Umbilical cord (tissue), 2 donors: ENCODE data around the gene HACD2. TPM values are rescaled to one million over a fixed set of nuclear protein-coding genes. Genes with fewer than 3 reads are reported as not detected.
"Not testable (repeated sequence)": the region's sequence is repeated elsewhere in the genome, so short reads cannot be mapped to it uniquely, and the experiment has no call there.

Source experiments
- DNase-seq: peaks from one replicate; pipeline ENCODE4 v3.0.0-alpha.2; 2015; ENCODE audit warnings: low spot score
- total RNA-seq: library from RNA; depleted of rRNA; stranded (reverse); fragments of >200 nt; gene quantifications from one replicate; pipeline ENCODE4 v1.2.3, GENCODE V29; 2014; ENCODE audit warnings: low replicate concordance; ENCODE audit not compliant: insufficient read depth

HACD2 gene
- total RNA-seq, 1 donor from 2014 or later = 14.7 TPM

- DNase-seq = not testable (repeated sequence)
Measured at GRCh38 chr3:123611674-123612073, 26.8 kb upstream of the HACD2 start.

- no peak for DNase-seq
Measured at GRCh38 chr3:123611082-123611481, 26.2 kb upstream of the HACD2 start.

GRCh38 chr3:123610331-123610730 lies 25.5 kb upstream of the HACD2 start:
- no peak for DNase-seq

- DNase-seq = no peak
Measured at GRCh38 chr3:123609063-123609462, 24.2 kb upstream of the HACD2 start.

GRCh38 chr3:123608263-123608937 lies 23.5 kb upstream of the HACD2 start:
- no peak for DNase-seq

- no peak for DNase-seq
Measured at GRCh38 chr3:123606527-123606926, 21.7 kb upstream of the HACD2 start.

- no peak for DNase-seq
Measured at GRCh38 chr3:123605789-123606234, 21.0 kb upstream of the HACD2 start.

GRCh38 chr3:123603153-123603552 lies 18.3 kb upstream of the HACD2 start:
- not testable (repeated sequence) for DNase-seq

GRCh38 chr3:123602325-123602724 lies 17.5 kb upstream of the HACD2 start:
- DNase-seq = no peak

GRCh38 chr3:123600863-123601262 lies 16.0 kb upstream of the HACD2 start:
- not testable (repeated sequence) for DNase-seq

- DNase-seq = no peak
Measured at GRCh38 chr3:123597561-123597960, 12.7 kb upstream of the HACD2 start.

- DNase-seq = no peak
Measured at GRCh38 chr3:123595396-123596180, 10.7 kb upstream of the HACD2 start.

GRCh38 chr3:123593381-123593780 lies 8.5 kb upstream of the HACD2 start:
- DNase-seq = no peak

- DNase-seq = no peak
Measured at GRCh38 chr3:123590685-123591450, 6.0 kb upstream of the HACD2 start.

GRCh38 chr3:123587401-123587800 lies 2.5 kb upstream of the HACD2 start:
- DNase-seq = no peak

- peak; percentile 59 for DNase-seq
Measured at GRCh38 chr3:123586968-123587367, 2.1 kb upstream of the HACD2 start.

- DNase-seq = peak; percentile 54
Measured at GRCh38 chr3:123586131-123586530, 1.3 kb upstream of the HACD2 start.

- DNase-seq = peak; percentile 33
Measured at GRCh38 chr3:123584284-123584987, 417 bp downstream of the HACD2 start.

- DNase-seq = no peak
Measured at GRCh38 chr3:123583561-123583960, 1.3 kb downstream of the HACD2 start.

GRCh38 chr3:123582315-123582714 lies 2.5 kb downstream of the HACD2 start:
- no peak for DNase-seq

- DNase-seq = no peak
Measured at GRCh38 chr3:123576122-123576521, 8.7 kb downstream of the HACD2 start.

- no peak for DNase-seq
Measured at GRCh38 chr3:123571973-123572365, 12.9 kb downstream of the HACD2 start.
